GM18867 (cell line): ENCODE results near the gene ABHD8.
A peak's percentile ranks its signal among the peaks of the same experiment; 100 is the strongest.

Experiments used
- ATAC-seq: cut with Tn5 transposase; IDR thresholded peaks from one replicate; pipeline ENCODE4 v1.9.1; 2021; ENCODE audit warnings: mild to moderate bottlenecking, moderate library complexity; ENCODE audit not compliant: unreplicated experiment

The ABHD8 gene

GRCh38 chr19:17323300-17323963 is 20.2 kb upstream of the ABHD8 start:
- no peak for ATAC-seq

- no peak for ATAC-seq
Measured at GRCh38 chr19:17322854-17323253, 19.6 kb upstream of the ABHD8 start.

GRCh38 chr19:17321655-17322489 is 18.6 kb upstream of the ABHD8 start:
- no peak for ATAC-seq

GRCh38 chr19:17320435-17320834 is 17.2 kb upstream of the ABHD8 start:
- ATAC-seq, result no peak

- no peak for ATAC-seq
Measured at GRCh38 chr19:17319473-17320238, 16.4 kb upstream of the ABHD8 start.

- no peak for ATAC-seq
Measured at GRCh38 chr19:17318966-17319365, 15.7 kb upstream of the ABHD8 start.

- no peak for ATAC-seq
Measured at GRCh38 chr19:17314007-17314593, 10.9 kb upstream of the ABHD8 start.

- ATAC-seq, result no peak
Measured at GRCh38 chr19:17312189-17313113, 9.2 kb upstream of the ABHD8 start.

GRCh38 chr19:17311455-17312188 is 8.4 kb upstream of the ABHD8 start:
- no peak for ATAC-seq

- no peak for ATAC-seq
Measured at GRCh38 chr19:17309965-17310461, 6.8 kb upstream of the ABHD8 start.

- ATAC-seq, result peak; percentile 58
Measured at GRCh38 chr19:17309198-17309964, 6.2 kb upstream of the ABHD8 start, which contains the start of gene DDA1. TSS of gene DDA1 (plus strand) at chr19:17309563. CDS start at chr19:17309655, 92 bp downstream.

- no peak for ATAC-seq
Measured at GRCh38 chr19:17307876-17308377, 4.7 kb upstream of the ABHD8 start.

- no peak for ATAC-seq
Measured at GRCh38 chr19:17306285-17306714, 3.1 kb upstream of the ABHD8 start.

- peak; percentile 66 for ATAC-seq
Measured at GRCh38 chr19:17305517-17306284, 2.5 kb upstream of the ABHD8 start, which contains the start of gene MRPL34. TSS of gene MRPL34 (plus strand) at chr19:17305872. CDS start at chr19:17305893, 21 bp downstream.

- no peak for ATAC-seq
Measured at GRCh38 chr19:17305216-17305516, 1.9 kb upstream of the ABHD8 start.

- ATAC-seq, result no peak
Measured at GRCh38 chr19:17304386-17305215, 1.4 kb upstream of the ABHD8 start.

GRCh38 chr19:17303940-17304267 is 679 bp upstream of the ABHD8 start:
- no peak for ATAC-seq
